ENCODE data around the gene KRTAP24-1.

Gene KRTAP24-1

DNA sequence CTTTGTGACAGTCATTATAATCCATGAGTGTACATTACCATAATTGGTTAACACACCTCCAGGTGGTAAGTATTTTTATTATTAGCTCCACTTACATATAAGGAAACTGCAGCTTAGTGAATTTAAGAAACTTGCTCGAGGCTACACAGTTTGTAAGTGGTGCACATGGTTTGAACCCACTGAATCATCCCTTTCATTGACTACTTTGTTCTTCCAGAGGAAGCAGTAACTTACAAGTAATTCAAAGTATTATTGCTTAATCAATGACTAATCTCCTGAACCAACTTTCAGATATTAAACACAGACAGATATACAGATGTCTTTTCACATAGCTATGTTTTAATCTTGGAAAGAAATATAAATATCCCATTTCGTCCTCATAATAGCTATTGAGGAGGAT, 48.1 kb downstream of the KRTAP24-1 start:
- no peak for DNase-seq (ENCODE audit: low read depth in 2 of 2)

DNA sequence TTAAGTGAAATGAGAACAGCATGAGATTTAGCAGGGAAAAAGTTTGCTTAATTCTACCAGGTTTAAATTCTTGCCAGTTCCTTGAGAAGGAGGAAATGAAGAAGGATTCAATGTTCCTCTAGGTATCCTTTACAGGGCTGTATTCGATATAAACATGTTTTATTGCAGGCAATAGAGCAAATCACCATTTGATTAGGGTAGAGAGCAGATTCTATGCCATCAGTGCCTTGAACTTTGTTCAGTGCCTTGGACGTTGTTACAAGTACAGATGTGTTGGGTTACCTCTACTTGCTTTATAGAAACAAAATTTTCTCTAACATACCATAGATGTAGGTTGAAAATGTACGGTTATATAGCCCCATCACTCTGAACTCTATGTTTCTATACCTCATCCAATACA, 48.7 kb downstream of the KRTAP24-1 start:
- no peak for DNase-seq (ENCODE audit: low read depth in 2 of 2)

GRCh38 chr21:30233228-30234020, 49.3 kb downstream of the KRTAP24-1 start:
- DNase-seq (ENCODE audit: low read depth in 2 of 2), result no peak

DNA sequence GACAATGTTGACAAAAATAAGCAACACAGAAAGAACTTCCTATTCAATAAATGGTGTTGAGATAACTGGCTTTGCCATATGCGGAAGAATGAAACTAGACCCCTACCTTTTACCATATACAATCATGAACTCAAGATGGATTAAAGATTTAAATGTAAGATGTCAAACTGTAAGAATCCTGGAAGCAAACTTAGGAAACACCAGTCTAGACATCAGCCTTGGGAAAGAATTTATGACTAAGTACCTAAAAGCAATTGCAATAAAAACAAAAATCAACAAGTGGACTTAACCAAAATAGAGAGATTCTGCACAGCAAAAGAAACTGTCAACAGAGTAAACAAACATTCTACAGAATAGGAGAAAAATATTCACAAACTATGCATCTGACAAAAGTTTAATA, 50.7 kb downstream of the KRTAP24-1 start:
- DNase-seq (ENCODE audit: low read depth in 2 of 2), result no peak

All from activated CD8-positive, alpha-beta memory T cell treated with anti-CD3 and anti-CD28 coated beads for 4 hours (primary cell).